Activated CD8-positive, alpha-beta memory T cell treated with anti-CD3 and anti-CD28 coated beads for 36 hours (primary cell): ENCODE results near the gene DOK6. TPM values are rescaled to one million over a fixed set of nuclear protein-coding genes. Genes with fewer than 3 reads are reported as not detected.
"Not testable (repeated sequence)": the region's sequence is repeated elsewhere in the genome, so short reads cannot be mapped to it uniquely, and the experiment has no call there.

Experiments
- CTCF ChIA-PET: fragments of 350-600 bp; sonication (Branson Sonifier 250); formaldehyde crosslinking; loops from one replicate; lab custom pipeline; 2021; ENCODE audit warnings: antibody characterized with exemption; lab: Charles Lee
- POLR2A ChIA-PET: fragments of 350-600 bp; sonication (Branson Sonifier 250); formaldehyde crosslinking; loops from one replicate; lab custom pipeline; 2021; ENCODE audit warnings: antibody characterized with exemption; lab: Charles Lee
- total RNA-seq, 2 experiments: library from RNA; stranded (reverse); gene quantifications; one replicate each; pipeline ENCODE4 v1.2.3, GENCODE V29; 2021

Gene DOK6
- total RNA-seq, 2 experiments from 2014 or later = not detected

DNA sequence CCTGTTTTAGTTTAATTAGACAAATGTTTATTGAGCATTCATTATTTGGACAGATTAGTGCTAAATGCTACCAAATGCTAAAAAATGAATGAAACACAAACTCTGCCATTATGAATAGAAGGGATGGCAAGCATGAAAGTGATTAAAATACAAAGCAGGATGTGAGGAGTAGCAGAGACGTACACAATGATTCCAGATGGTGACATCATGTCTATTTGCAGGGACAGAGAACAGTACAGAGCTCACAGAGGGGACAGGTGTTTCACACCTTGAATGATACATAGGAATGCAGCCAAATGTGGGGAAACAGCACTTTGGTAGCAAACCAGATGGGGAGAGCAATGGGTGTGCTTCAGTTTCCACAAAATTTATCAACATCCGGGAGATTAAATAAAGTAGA lies 470.7 kb downstream of the DOK6 start:
- POLR2A ChIA-PET = no interaction called here
- CTCF ChIA-PET = no interaction called here

DNA sequence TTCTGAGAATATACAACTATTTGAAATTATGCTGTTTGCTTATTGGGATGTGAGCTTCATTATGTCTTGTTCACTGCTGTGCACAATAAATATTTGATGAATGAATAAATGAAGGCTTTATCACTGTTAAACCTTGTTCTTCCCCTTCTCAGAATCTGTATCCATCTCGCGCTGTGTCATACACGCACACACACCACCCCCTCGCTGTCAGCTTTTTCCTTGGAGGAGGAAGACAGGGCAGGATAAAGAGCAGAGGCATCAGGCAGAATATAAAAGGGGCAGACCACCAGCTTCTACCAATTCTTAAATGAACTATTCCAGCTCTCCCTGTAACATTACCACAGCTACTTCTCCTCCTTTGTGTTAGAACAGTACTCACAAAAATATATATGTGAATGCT lies 472.0 kb downstream of the DOK6 start:
- POLR2A ChIA-PET = interaction anchor here (0.6 to 1.0 kb wide), 2 partner anchors 10 to 54 kb away, joined by 3 read pairs; no protein-coding TSS in a partner anchor
- CTCF ChIA-PET = interaction anchor here (0.8 kb wide), 1 partner anchor 33 kb away, joined by 3 read pairs; no protein-coding TSS in a partner anchor

DNA sequence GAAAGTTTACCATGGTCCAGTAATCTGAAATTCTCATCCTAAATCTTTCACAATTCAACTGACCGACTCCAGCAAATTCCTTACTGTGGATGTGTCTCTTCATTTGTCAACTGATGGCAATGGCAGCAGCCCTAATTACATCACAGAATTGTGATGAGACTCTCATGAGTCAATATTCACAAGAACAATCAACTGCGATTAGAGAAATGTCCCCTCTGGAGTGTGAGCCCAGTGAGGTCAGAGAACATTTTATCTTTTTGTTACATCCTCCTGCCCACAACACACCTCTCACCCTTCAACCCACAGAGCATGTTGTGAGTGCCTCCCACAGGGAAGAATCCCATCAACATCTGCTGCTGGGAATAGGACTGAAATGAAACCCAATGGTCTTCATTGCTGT lies 473.4 kb downstream of the DOK6 start:
- ChIA-PET POLR2A (no interaction called here), CTCF (no interaction called here)

DNA sequence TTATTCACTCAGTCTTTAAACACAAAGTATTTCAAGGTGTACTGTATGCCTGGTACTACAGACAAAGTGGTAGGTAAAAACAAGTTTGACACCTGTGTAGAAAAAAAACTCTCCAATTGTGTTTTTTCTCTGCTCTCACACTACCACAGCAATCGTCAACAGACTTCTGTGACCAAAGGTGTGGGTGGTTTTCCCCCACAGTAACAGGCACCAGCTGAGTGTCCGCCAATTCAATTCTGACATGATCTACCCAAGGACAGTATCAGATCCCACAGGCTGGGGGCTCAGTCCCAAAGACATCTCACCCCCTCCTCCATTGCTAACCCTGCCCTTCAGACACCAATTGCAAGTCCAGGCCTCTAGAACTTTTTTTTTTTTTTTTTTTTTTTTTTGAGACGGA lies 475.8 kb downstream of the DOK6 start:
- ChIA-PET CTCF (interaction anchor here (0.7 kb wide), 1 partner anchor 26 kb away, joined by 3 read pairs; no protein-coding TSS in a partner anchor), POLR2A (no interaction called here)

DNA sequence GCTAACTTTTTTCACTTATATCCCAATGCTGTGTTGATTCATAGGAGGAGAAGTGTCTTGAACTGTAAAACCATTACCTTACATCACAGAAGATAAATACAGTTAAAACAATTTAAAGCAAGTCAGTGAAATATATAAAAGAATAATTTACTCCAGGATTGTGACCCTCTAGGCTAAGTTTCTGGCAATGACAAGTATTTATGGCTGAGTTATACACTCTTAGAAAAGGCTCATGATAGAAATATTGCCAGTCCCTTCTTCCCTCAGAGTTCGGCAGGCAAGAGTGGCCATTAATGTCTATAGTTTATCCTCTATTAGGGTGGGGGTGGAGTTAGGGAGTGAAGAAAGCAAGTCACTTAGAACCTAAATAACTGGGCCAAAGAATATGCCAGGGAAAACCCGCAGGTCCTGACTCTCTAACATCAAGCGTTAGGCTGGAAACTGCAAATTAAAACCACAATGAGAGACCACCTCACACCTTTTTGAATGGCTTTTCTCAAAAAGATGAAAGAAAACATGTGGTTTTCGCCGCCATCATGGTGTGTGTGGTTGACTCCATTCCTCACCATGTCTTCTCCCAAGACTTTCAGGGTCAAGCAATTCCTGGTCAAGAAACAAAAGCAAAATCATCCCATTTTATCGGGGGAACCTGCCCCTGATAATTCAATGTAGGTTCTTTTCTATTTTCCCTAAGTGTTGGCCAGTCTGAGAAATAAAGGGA lies 477.7 kb downstream of the DOK6 start:
- CTCF ChIA-PET = no interaction called here
- POLR2A ChIA-PET = no interaction called here

- POLR2A ChIA-PET, CTCF ChIA-PET: not testable (repeated sequence)
These were observed 478.4 kb downstream of the DOK6 start for GRCh38 chr18:69879051-69879450.

DNA sequence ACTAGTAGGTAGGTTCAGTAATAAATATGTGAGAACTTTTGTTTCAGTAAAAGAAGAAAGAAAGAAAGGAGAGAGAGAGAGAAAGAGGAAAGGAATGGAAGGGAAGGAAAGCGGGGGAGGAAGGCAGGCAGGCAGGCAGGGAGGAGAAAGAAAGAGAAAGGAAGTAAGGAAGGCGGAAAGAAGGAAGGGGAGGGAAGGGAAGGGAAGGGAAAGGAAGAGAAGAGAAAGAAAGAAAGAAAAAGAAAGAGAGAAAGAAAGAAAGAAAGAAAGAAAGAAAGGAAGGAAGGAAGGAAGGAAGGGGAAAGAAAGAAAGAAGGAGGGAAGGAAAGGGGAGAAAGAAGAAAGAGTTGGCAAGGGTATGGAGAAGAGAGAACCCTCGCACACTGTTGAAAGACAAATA lies 479.4 kb downstream of the DOK6 start:
- POLR2A ChIA-PET = interaction anchor here (0.6 kb wide), 1 partner anchor 30 kb away, joined by 9 read pairs; no protein-coding TSS in a partner anchor
- CTCF ChIA-PET = no interaction called here

- ChIA-PET CTCF (no interaction called here), POLR2A (interaction anchor here (1.1 kb wide), 1 partner anchor 10 kb away, joined by 3 read pairs; no protein-coding TSS in a partner anchor)
These were observed 482.4 kb downstream of the DOK6 start for GRCh38 chr18:69882965-69883668.

- ChIA-PET CTCF (interaction anchor here (1.0 kb wide), 1 partner anchor 19 kb away, joined by 4 read pairs; no protein-coding TSS in a partner anchor), POLR2A (no interaction called here)
These were observed 483.1 kb downstream of the DOK6 start for GRCh38 chr18:69883781-69884180.

- ChIA-PET CTCF (interaction anchor here (1.0 to 1.4 kb wide), 2 partner anchors 12 to 14 kb away, joined by 3 to 5 read pairs; no protein-coding TSS in a partner anchor), POLR2A (interaction anchor here (1.0 to 2.2 kb wide), 5 partner anchors 13 to 73 kb away, joined by 4 to 23 read pairs (median 9); partner anchors contain the start of gene CD226)
These were observed 484.7 kb downstream of the DOK6 start for GRCh38 chr18:69885355-69885754.

GRCh38 chr18:69885841-69886531 lies 485.3 kb downstream of the DOK6 start:
- POLR2A ChIA-PET = interaction anchor here (1.0 to 2.2 kb wide), 5 partner anchors 13 to 72 kb away, joined by 4 to 23 read pairs (median 9); partner anchors contain the start of gene CD226
- CTCF ChIA-PET = interaction anchor here (0.8 to 1.4 kb wide), 3 partner anchors 11 to 50 kb away, joined by 3 to 5 read pairs (median 3); no protein-coding TSS in a partner anchor

GRCh38 chr18:69887256-69887655 lies 486.6 kb downstream of the DOK6 start:
- CTCF ChIA-PET = interaction anchor here (2.1 kb wide), 1 partner anchor 49 kb away, joined by 7 read pairs; no protein-coding TSS in a partner anchor
- POLR2A ChIA-PET = interaction anchor here (1.0 kb wide), 1 partner anchor 10 kb away, joined by 3 read pairs; no protein-coding TSS in a partner anchor

DNA sequence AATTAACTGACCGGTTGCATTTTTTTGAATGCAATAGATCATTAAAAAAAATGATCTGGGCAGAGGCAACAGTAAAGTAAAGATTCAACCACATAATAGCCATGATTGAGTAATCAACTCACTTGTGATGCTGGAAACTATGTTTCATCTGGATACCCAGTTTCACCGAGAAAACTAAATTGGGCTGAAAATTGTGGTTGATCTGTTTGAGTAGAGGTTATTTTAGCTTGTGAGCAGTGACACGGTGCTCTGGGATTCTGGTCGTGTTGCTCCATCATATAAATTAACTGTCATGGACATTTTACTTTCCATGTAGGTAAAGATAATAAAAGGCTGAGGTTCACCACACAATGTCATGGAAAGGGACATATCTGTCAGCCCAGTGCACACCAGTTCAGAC lies 488.3 kb downstream of the DOK6 start:
- ChIA-PET CTCF (interaction anchor here (2.1 kb wide), 1 partner anchor 47 kb away, joined by 7 read pairs; no protein-coding TSS in a partner anchor), POLR2A (interaction anchor here (0.9 to 1.3 kb wide), 2 partner anchors 10 to 70 kb away, joined by 3 to 8 read pairs; no protein-coding TSS in a partner anchor)

- ChIA-PET POLR2A (no interaction called here), CTCF (no interaction called here)
These were observed 489.9 kb downstream of the DOK6 start for GRCh38 chr18:69890558-69890957.

- ChIA-PET POLR2A (no interaction called here), CTCF (no interaction called here)
These were observed 493.8 kb downstream of the DOK6 start for GRCh38 chr18:69894467-69894866.

- ChIA-PET CTCF (interaction anchor here (0.6 to 0.8 kb wide), 2 partner anchors 40 to 254 kb away, joined by 3 read pairs; no protein-coding TSS in a partner anchor), POLR2A (no interaction called here)
These were observed 494.7 kb downstream of the DOK6 start for GRCh38 chr18:69895066-69896047.

DNA sequence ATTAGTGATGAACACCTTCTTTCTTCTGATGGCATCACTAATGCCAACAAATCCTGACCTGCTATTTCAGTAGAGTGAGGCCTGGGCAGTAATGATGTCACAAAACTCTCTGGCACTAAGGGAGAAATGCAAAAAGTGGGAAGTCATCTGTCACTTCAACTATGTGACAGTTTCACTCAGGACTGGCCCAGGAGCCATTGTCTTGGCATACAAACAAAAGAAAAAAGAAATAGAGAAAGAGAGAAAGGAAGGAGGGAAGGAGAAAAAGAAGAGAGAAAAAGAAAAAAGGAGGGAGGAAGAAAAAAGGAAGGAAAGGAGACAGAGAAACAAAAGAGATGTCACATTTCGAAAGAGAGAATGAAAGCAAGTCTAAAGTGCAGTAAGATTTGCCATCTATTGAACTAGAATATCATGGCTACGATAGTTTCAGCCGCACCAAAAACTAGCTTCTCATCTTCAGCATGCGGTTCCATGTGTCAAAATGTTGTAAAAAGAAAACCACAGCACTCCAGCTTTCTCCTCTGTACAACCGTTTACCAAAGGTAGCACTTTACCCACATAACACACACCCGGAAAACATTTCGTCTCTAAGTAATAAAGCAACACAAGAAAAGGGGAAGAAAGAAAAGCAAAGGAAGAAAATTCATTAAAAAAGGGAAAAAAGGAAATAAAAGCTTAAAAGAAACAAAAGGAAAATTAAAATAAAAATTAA lies 496.9 kb downstream of the DOK6 start:
- POLR2A ChIA-PET = interaction anchor here (0.8 to 3.5 kb wide), 6 partner anchors 10 to 54 kb away, joined by 3 to 23 read pairs (median 6); no protein-coding TSS in a partner anchor
- CTCF ChIA-PET = interaction anchor here (1.2 to 3.0 kb wide), 2 partner anchors 12 to 38 kb away, joined by 3 to 12 read pairs; no protein-coding TSS in a partner anchor
